Ramos (cell line): Measurements from ENCODE around the gene PTPRM.

Experiments used
- in situ Hi-C: fragments of 300-500 bp; cut with MboI; formaldehyde crosslinking; loops from one replicate; pipeline ENCODE4 v1.14.3; 2022; ENCODE audit warnings: low sequenced_read_pairs; ENCODE audit not compliant: unreplicated experiment

Gene PTPRM

GRCh38 chr18:7566244-7566566 lies 911 bp upstream of the PTPRM start:
- in situ Hi-C loops = no loop called here

GRCh38 chr18:7567474-7568425 lies 634 bp downstream of the PTPRM start:
- in situ Hi-C loops = no loop called here

- in situ Hi-C loops = no loop called here
Measured at GRCh38 chr18:7568426-7568825, 1.3 kb downstream of the PTPRM start.

GRCh38 chr18:7571626-7572025 lies 4.5 kb downstream of the PTPRM start:
- in situ Hi-C loops = no loop called here

- in situ Hi-C loops = no loop called here
Measured at GRCh38 chr18:7572822-7573221, 5.7 kb downstream of the PTPRM start.

GRCh38 chr18:7575465-7576028 lies 8.4 kb downstream of the PTPRM start:
- in situ Hi-C loops = no loop called here

GRCh38 chr18:7576077-7576476 lies 9.0 kb downstream of the PTPRM start:
- in situ Hi-C loops = no loop called here

GRCh38 chr18:7576685-7577084 lies 9.6 kb downstream of the PTPRM start:
- in situ Hi-C loops = no loop called here

- in situ Hi-C loops = no loop called here
Measured at GRCh38 chr18:7577706-7578105, 10.6 kb downstream of the PTPRM start.

GRCh38 chr18:7579176-7579917 lies 12.2 kb downstream of the PTPRM start:
- in situ Hi-C loops = no loop called here

- in situ Hi-C loops = no loop called here
Measured at GRCh38 chr18:7579918-7580542, 12.9 kb downstream of the PTPRM start.

- in situ Hi-C loops = no loop called here
Measured at GRCh38 chr18:7584646-7585275, 17.6 kb downstream of the PTPRM start.

- in situ Hi-C loops = no loop called here
Measured at GRCh38 chr18:7585276-7585670, 18.2 kb downstream of the PTPRM start.

- in situ Hi-C loops = no loop called here
Measured at GRCh38 chr18:7586379-7586778, 19.3 kb downstream of the PTPRM start.

- in situ Hi-C loops = no loop called here
Measured at GRCh38 chr18:7590826-7591560, 23.9 kb downstream of the PTPRM start.

GRCh38 chr18:7592305-7593071 lies 25.4 kb downstream of the PTPRM start:
- in situ Hi-C loops = no loop called here

- in situ Hi-C loops = no loop called here
Measured at GRCh38 chr18:7593218-7593819, 26.2 kb downstream of the PTPRM start.

- in situ Hi-C loops = no loop called here
Measured at GRCh38 chr18:7596147-7596546, 29.0 kb downstream of the PTPRM start.

- in situ Hi-C loops = no loop called here
Measured at GRCh38 chr18:7597500-7597899, 30.4 kb downstream of the PTPRM start.
